GM06990 (cell line): Measurements from ENCODE around the gene ANKRD13B.

Experiments used
- DNase-seq: peaks from one replicate; pipeline ENCODE4 v3.0.0-alpha.2; 2011; ENCODE audit not compliant: insufficient read length; ENCODE audit errors: extremely low read depth
- H3K27me3 ChIP-seq: replicated peaks from 2 replicates; pipeline ENCODE4 v1.6.0; 2011; ENCODE audit warnings: low read length; ENCODE audit not compliant: control insufficient read depth, insufficient read depth
- H3K36me3 ChIP-seq: 2 replicates; pipeline ENCODE4 v1.5.1; 2011; ENCODE audit warnings: low read length; ENCODE audit not compliant: control insufficient read depth, insufficient read depth
- H3K4me3 ChIP-seq: replicated peaks from 2 replicates; pipeline ENCODE4 v1.5.1; 2011; ENCODE audit warnings: low read depth, mild to moderate bottlenecking, control low read depth, low read length
- CTCF ChIP-seq: IDR thresholded peaks from 2 replicates; pipeline ENCODE4 v1.5.1; 2011; ENCODE audit warnings: low read length, control low read depth, mild to moderate bottlenecking, inconsistent platforms; ENCODE audit not compliant: insufficient read depth, poor library complexity, severe bottlenecking

Gene ANKRD13B

GRCh38 chr17:29574732-29575510 lies 18.0 kb upstream of the ANKRD13B start:
- Histone ChIP-seq H3K27me3 (no peaks in the 10 kb centered on the region), H3K36me3 (peaks cover 29% of the 10 kb centered on the region), H3K4me3 (no peak overlapping the region)
- TF ChIP-seq CTCF: no peak
- DNase-seq: no peak

- no peak for DNase-seq
- no peaks in the 10 kb centered on the region for H3K27me3 ChIP-seq
- no peak overlapping the region for H3K4me3 ChIP-seq
- peaks cover 30% of the 10 kb centered on the region for H3K36me3 ChIP-seq
- no peak for TF ChIP-seq CTCF
Measured at GRCh38 chr17:29575511-29576213, 17.3 kb upstream of the ANKRD13B start.

GRCh38 chr17:29576214-29577000 lies 16.5 kb upstream of the ANKRD13B start:
- no peak overlapping the region for H3K4me3 ChIP-seq
- H3K36me3 ChIP-seq: peaks cover 32% of the 10 kb centered on the region

GRCh38 chr17:29577001-29577370 lies 15.9 kb upstream of the ANKRD13B start:
- H3K4me3 ChIP-seq: no peak overlapping the region
- DNase-seq: no peak
- no peaks in the 10 kb centered on the region for H3K27me3 ChIP-seq
- TF ChIP-seq CTCF: no peak
- H3K36me3 ChIP-seq: peaks cover 33% of the 10 kb centered on the region

More at GRCh38 chr17:29576214-29577000, 16.5 kb upstream of the ANKRD13B start:
- DNase-seq: no peak
- H3K27me3 ChIP-seq: no peaks in the 10 kb centered on the region
- TF ChIP-seq CTCF: no peak

- Histone ChIP-seq H3K36me3 (peaks cover 37% of the 10 kb centered on the region), H3K4me3 (no peak overlapping the region), H3K27me3 (no peaks in the 10 kb centered on the region)
- DNase-seq: no peak
- no peak for TF ChIP-seq CTCF
Measured at GRCh38 chr17:29577385-29578211, 15.3 kb upstream of the ANKRD13B start.
